GM10248 (cell line): ENCODE results near the gene SALL1.

Source experiments
- CTCF ChIA-PET: fragments of 300-600 bp; sonication (Branson Sonifier 250); formaldehyde crosslinking; extraction: SDS; loops from one replicate; lab custom pipeline; 2021; ENCODE audit warnings: antibody characterized with exemption; lab: Yijun Ruan, JAX
- POLR2A ChIA-PET: fragments of 350-650 bp; sonication (Branson Sonifier 250); formaldehyde crosslinking; extraction: SDS; loops from one replicate; lab custom pipeline; 2020; ENCODE audit warnings: antibody characterized with exemption; lab: Yijun Ruan, JAX
- DNase-seq: peaks from one replicate; pipeline ENCODE4 v3.0.0; 2012; ENCODE audit errors: extremely low spot score
- TF ChIP-seq, protein P1 (sequence below): IDR thresholded peaks from 2 replicates; pipeline ENCODE4 v1.5.1; 2012; ENCODE audit warnings: mild to moderate bottlenecking, low read depth; ENCODE audit errors: extremely low read depth, missing control alignments, control extremely low read depth

Gene SALL1

DNA sequence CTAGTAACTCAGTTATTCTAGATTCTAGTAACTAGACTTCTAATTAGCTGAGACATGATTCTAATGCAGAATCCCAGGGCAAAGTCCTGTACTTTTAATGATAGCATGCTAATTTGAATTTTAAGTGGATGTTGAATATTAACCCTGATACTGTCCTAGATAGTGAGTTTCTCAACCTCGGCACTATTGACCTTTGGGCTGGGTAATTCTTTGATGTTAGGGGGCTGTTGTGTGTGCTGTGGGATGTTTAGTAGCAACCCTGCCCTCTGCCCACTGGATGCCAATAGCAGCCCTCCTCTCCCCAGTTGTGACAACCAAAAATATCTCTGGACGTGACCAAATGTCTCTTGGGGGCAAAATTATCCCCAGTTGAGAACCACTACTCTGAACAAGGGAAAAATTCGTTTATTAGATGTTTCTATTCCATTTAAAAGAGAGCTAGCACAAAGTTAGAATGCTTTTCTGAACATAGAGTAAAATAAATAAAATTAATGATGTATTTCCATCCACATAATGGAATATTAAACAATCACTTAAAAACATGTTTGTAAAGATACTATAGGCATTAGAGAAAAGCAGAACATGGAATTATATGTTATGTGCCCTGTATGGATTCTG is 30.2 kb downstream of the SALL1 start:
- ChIA-PET POLR2A (no interaction called here), CTCF (no interaction called here)
- DNase-seq: no peak
- TF ChIP-seq, protein P1, sequence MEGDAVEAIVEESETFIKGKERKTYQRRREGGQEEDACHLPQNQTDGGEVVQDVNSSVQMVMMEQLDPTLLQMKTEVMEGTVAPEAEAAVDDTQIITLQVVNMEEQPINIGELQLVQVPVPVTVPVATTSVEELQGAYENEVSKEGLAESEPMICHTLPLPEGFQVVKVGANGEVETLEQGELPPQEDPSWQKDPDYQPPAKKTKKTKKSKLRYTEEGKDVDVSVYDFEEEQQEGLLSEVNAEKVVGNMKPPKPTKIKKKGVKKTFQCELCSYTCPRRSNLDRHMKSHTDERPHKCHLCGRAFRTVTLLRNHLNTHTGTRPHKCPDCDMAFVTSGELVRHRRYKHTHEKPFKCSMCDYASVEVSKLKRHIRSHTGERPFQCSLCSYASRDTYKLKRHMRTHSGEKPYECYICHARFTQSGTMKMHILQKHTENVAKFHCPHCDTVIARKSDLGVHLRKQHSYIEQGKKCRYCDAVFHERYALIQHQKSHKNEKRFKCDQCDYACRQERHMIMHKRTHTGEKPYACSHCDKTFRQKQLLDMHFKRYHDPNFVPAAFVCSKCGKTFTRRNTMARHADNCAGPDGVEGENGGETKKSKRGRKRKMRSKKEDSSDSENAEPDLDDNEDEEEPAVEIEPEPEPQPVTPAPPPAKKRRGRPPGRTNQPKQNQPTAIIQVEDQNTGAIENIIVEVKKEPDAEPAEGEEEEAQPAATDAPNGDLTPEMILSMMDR: no peak

DNA sequence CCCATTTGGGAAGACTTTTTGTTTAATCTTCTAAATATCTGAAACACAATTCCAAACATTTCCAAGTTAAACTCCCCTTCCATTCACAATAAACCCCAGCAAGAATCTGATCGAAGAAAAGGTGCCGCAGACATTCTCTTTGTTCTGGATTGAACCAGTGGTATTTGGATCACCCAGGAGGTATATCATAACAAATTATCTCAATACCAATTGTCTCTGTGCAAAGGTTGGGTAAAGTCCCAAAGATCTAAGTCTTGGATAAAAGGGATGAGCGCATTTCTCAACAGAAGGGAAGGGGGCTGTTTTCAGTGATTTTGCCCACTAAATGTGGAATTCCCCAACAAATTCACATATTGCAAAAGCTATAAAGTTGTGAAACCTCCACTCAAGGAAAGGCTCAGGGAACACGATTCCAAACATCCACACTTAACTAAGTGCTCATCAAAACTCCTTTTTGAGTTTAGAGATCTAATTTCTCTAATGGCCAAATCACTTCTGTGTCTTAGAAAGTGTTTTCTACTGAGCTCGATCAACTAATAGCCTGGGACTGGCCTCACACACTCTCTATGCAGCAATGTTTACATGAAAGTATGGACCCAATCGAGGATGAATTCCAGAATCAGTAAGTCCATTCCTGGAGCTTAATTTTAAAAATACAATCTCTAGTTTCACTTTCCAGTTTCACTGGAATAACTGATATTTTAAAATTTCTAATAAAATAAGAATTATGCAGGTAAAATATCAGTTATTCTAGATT is 30.9 kb downstream of the SALL1 start:
- DNase-seq: no peak
- CTCF ChIA-PET: no interaction called here
- POLR2A ChIA-PET: no interaction called here
- TF ChIP-seq, protein P1: no peak

DNA sequence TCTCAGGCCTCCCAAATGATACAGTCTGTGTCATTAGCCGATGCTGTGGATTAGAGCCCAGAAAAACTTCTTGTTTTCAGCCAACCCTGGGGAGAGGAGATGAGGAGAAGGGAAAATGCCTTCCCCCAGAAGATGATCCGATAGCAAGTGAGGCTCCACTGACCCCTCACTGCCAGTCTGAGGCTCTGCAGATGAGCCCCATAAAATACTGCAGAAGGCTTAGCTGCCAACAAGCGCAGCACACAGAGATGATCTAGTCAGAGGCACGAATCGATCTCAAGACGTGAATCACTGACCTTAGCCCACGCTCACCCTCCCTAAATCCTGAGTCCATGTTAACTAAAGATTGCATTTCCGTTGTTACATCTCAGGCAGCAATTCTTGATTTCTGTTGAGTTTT is 31.5 kb downstream of the SALL1 start:
- TF ChIP-seq, protein P1: no peak
- CTCF ChIA-PET: no interaction called here
- no peak for DNase-seq
- POLR2A ChIA-PET: no interaction called here

DNA sequence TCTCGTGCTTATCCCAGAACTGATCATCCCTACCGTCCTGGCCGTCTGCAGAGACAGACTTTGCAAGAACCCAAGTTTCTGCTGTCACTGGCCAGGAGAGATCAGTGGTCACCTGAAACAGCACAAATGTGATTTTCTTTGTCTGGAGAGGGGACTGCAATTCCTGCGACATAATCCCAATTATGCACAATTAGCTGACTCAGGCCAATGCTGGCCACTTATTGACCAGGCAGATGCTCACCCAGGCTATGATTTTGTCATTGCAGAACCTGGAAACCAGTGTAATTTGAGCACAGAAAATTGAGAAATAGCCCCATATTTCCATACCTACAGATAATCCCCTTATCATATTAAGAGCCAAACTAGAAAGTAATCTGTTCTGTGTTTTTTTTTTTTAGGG is 34.7 kb downstream of the SALL1 start:
- DNase-seq: no peak
- CTCF ChIA-PET: no interaction called here
- POLR2A ChIA-PET: no interaction called here
- TF ChIP-seq, protein P1: no peak

DNA sequence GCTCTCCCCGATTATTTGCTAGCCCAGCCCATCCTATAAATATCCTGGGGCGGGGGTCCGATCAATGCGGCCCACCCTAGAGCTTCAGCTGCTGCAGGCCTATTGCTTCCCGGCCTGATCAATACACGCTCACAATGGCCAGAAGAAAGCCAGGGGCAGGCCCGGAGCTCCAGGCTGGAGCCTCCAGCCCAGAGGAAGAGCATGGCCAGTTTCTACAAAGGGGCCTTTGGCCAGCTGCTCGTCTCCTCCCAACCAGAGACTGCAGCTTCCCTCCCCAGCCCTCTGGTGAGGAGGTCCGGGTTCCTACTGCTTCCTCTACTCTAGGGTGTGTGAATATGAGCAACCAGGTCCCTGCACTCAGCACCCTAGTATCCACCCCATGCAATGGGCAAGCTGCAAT is 36.7 kb downstream of the SALL1 start:
- POLR2A ChIA-PET: no interaction called here

More for the DNA sequence above, 36.7 kb downstream of the SALL1 start:
- DNase-seq: no peak
- CTCF ChIA-PET: interaction anchor here (1.0 to 1.1 kb wide), 3 partner anchors 12 to 141 kb away, joined by 3 to 4 read pairs (median 3); no protein-coding TSS in a partner anchor
- TF ChIP-seq, protein P1: no peak
